ENCODE data around the gene RNF5. TPM values are rescaled to one million over a fixed set of nuclear protein-coding genes. Genes with fewer than 3 reads are reported as not detected.

The RNF5 gene
- total RNA-seq, 4 donors from 2014 or later: 20.8 to 59.0 (median 40.8) TPM

DNA sequence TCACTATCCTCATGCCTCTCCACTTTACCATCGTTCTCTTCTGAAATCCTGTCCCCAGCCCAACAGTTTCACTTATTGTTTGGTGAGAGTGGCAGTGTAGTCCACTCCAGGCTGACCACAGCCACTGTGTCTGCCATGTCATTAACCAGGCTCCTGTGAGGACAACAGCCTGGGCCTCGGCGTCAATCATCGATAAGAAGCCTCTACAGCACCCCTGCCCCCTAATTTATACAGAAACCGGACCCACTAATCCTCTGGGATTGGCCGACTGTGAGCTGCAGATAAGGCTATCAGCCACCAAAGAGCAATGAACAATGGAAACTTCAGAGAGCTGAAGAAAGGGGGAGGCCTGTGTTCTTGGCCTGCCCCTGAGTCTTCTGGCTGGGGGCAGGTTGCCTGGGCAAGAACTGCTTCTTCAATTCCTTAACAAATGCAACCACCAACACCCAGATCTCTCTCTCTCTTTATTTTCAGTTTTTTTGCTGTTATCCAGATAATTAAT, 10.4 kb upstream of the RNF5 start:
- 88% methylated on average over 4 of the region's 6 CpGs for WGBS, 2 donors
- no peak for TF ChIP-seq POLR2A (IDR thresholded peaks at IDR 0.05)
- TF ChIP-seq, protein P1, sequence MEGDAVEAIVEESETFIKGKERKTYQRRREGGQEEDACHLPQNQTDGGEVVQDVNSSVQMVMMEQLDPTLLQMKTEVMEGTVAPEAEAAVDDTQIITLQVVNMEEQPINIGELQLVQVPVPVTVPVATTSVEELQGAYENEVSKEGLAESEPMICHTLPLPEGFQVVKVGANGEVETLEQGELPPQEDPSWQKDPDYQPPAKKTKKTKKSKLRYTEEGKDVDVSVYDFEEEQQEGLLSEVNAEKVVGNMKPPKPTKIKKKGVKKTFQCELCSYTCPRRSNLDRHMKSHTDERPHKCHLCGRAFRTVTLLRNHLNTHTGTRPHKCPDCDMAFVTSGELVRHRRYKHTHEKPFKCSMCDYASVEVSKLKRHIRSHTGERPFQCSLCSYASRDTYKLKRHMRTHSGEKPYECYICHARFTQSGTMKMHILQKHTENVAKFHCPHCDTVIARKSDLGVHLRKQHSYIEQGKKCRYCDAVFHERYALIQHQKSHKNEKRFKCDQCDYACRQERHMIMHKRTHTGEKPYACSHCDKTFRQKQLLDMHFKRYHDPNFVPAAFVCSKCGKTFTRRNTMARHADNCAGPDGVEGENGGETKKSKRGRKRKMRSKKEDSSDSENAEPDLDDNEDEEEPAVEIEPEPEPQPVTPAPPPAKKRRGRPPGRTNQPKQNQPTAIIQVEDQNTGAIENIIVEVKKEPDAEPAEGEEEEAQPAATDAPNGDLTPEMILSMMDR (IDR thresholded peaks at IDR 0.05): no peak
- H3K4me3 ChIP-seq: no peak overlapping the region
- H3K9me3 ChIP-seq: no peaks in the 10 kb centered on the region
- intact Hi-C loops (cut with DNase I): no loop called here
- H3K27me3 ChIP-seq: no peaks in the 10 kb centered on the region
- no peak for DNase-seq
- H3K27ac ChIP-seq: no peak overlapping the region
- H3K36me3 ChIP-seq: peaks cover 6 to 88% (median 33%) of the 10 kb centered on the region in 3 donors
- H3K4me1 ChIP-seq: peaks cover 0 to 10% (median 1%) of the 10 kb centered on the region in 3 donors

DNA sequence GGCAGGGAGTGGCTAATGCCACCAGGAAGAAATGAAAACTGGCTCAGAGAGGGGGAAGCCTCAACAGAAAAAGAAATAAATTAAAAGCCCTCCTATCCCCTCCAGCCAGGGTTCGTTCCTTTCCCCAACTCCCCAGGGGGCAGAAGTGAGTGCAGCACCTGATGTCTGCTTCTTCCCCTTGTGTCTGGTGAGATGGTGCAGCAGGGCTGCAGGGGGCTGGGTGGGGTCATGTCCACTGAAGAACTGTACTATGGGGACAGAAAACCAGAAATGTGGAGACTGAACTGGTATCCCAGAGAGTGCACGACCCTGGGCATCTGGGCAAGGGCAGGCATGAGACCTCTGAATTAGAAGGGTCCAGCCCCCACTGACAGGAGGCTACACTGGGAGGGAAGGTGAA, 9.9 kb upstream of the RNF5 start:
- intact Hi-C loops (cut with DNase I): no loop called here
- Histone ChIP-seq H3K36me3 (peaks cover 5 to 83% (median 30%) of the 10 kb centered on the region in 3 donors), H3K27me3 (no peaks in the 10 kb centered on the region), H3K4me3 (no peak overlapping the region), H3K4me1 (peaks cover 0 to 12% (median 4%) of the 10 kb centered on the region in 3 donors), H3K9me3 (no peaks in the 10 kb centered on the region), H3K27ac (no peak overlapping the region)
- DNase-seq: no peak
- 49 to 61% methylated on average over 2 of the region's 2 CpGs for WGBS, 2 donors
- no peak for TF ChIP-seq POLR2A (IDR thresholded peaks at IDR 0.05)
- TF ChIP-seq, protein P1 (IDR thresholded peaks at IDR 0.05): no peak

DNA sequence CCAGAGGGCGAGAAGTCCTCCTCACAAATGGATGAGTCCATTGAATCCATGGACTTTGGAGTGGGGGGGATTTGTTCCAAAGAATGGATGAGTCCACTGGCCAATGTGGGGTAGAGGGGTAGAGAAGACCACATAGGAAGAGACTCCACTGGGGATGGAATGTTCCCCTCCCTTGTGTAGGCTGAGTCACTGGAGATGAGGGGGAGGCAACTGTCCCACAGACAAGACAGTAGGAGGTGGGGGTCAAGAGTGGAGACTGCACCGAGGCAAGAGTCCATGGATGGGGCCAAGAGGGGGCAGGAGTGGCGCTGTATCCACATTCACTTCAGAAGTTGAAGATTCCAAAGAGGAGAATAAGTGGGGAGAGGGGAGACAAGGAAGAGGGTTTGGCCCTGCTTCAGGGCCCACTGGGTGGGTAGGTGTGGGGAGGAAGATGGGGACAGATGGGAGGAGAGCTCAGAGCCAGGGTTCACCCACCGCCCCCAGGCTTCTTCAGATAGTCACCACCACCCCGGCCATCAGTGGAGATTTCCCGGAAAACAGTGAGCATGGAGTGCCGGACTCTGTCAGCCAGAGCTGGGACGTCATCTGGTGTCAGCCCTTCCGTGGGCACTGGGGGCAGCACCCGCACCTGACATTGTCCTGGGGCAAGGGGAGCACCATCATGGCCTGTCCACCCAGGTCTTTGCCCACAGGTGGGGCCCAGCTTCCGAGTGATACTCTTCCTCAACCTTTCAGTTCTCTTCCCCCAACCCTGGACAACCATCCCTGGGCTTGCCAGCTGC, 9.2 kb upstream of the RNF5 start:
- TF ChIP-seq, protein P1 (IDR thresholded peaks at IDR 0.05): no peak
- no peak for TF ChIP-seq POLR2A (IDR thresholded peaks at IDR 0.05)
- Histone ChIP-seq H3K4me1 (peaks cover 0 to 17% (median 4%) of the 10 kb centered on the region in 3 donors), H3K27me3 (no peaks in the 10 kb centered on the region), H3K9me3 (no peaks in the 10 kb centered on the region), H3K36me3 (peaks cover 5 to 77% (median 30%) of the 10 kb centered on the region in 3 donors), H3K4me3 (no peak overlapping the region), H3K27ac (peak overlapping the region in 1 of 4 donors; percentile 3)
- no peak for DNase-seq
- 80 to 83% methylated on average over 7 to 11 of the region's 11 CpGs for WGBS, 2 donors
- intact Hi-C loops (cut with DNase I): no loop called here

DNA sequence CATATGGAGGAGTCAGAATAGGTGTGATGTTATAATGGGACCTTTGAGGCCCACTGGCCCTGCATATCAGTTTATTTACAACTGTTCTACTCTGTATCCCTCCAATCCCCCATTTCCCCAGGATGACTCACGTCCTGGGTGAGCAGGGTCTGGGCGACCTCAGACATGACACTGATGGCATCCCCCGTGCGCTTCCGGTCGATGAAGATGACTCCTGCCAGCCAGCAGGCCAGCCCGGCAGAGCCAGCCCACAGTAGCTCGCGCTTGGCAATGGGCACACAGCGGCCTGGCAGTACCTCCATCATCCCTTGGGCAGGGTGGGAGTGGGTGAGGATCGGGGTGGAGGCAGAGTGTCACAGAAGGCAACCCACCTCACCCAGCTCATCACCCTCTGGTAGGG, 7.9 kb upstream of the RNF5 start:
- Histone ChIP-seq H3K9me3 (no peaks in the 10 kb centered on the region), H3K27ac (no peak overlapping the region), H3K27me3 (no peaks in the 10 kb centered on the region), H3K4me3 (no peak overlapping the region), H3K36me3 (peaks cover 5 to 64% (median 30%) of the 10 kb centered on the region in 3 donors), H3K4me1 (peaks cover 5 to 30% (median 11%) of the 10 kb centered on the region in 3 donors)
- WGBS, 2 donors: 87 to 89% methylated on average over 5 to 7 of the region's 11 CpGs
- TF ChIP-seq, protein P1 (IDR thresholded peaks at IDR 0.05): no peak
- TF ChIP-seq POLR2A (IDR thresholded peaks at IDR 0.05): no peak
- no peak for DNase-seq
- intact Hi-C loops (cut with DNase I): no loop called here

DNA sequence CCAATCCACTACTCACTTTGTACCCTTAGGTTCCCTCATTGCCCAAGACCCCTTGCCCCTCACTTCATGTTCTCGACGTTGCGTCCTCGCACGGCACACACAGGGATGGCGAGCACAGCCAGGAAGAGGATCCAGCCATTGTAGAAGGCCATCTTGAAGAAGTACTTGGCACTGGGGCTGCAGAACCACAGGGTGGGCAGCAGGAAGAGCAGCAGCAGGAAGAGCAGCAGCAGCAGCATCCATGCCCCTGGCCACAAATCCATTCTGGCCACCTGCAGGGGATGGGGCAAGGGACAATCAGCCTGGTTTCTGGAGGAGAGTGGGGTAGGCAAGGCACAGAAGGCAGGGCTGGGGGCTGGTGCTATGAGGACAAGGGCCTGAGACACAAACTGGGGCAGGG, 7.0 kb upstream of the RNF5 start:
- no peaks in the 10 kb centered on the region for H3K9me3 ChIP-seq
- H3K4me3 ChIP-seq: no peak overlapping the region
- no peak for DNase-seq
- no peak overlapping the region for H3K27ac ChIP-seq
- peaks cover 5 to 54% (median 30%) of the 10 kb centered on the region in 3 donors for H3K36me3 ChIP-seq
- 94% methylated on average over 5 of the region's 6 CpGs; no CpG with 5 or more reads in 1 of the 2 donors for WGBS, 2 donors
- H3K27me3 ChIP-seq: no peaks in the 10 kb centered on the region
- intact Hi-C loops (cut with DNase I): no loop called here
- no peak for TF ChIP-seq POLR2A (IDR thresholded peaks at IDR 0.05)
- peaks cover 11 to 36% (median 13%) of the 10 kb centered on the region in 3 donors for H3K4me1 ChIP-seq

Data from esophagus squamous epithelium (tissue), 5 donors.